H1 (cell line): ENCODE data around the gene DSG4. TPM values are rescaled to one million over a fixed set of nuclear protein-coding genes. Genes with fewer than 3 reads are reported as not detected.

Experiments used
- BRCA1 ChIP-seq: IDR thresholded peaks from 2 replicates; pipeline ENCODE4 v1.6.1; 2012; ENCODE audit warnings: low read depth, low read length, improper control_type of control experiment
- CBX5 ChIP-seq: fragments of 300-800, 300-1000 bp; sonication (generic); IDR thresholded peaks from 2 replicates; pipeline ENCODE4 v1.7.1; 2016; ENCODE audit warnings: antibody characterized with exemption, low read length, low read depth
- CEBPB ChIP-seq: IDR thresholded peaks from 2 replicates; pipeline ENCODE4 v1.6.1; 2012; ENCODE audit warnings: low read depth, low read length
- CHD1 ChIP-seq: IDR thresholded peaks from 2 replicates; pipeline ENCODE4 v1.6.1; 2012; ENCODE audit warnings: low read depth, low read length, improper control_type of control experiment
- EZH2 ChIP-seq: fragments of 200-600 bp; sonication (generic); IDR thresholded peaks from 2 replicates; pipeline ENCODE4 v1.7.1; 2012; ENCODE audit warnings: low read depth, mild to moderate bottlenecking, moderate library complexity, low read length, inconsistent platforms; ENCODE audit not compliant: severe bottlenecking
- JUND ChIP-seq: IDR thresholded peaks from 2 replicates; pipeline ENCODE4 v1.6.1; 2011; ENCODE audit warnings: mild to moderate bottlenecking, improper control_type of control experiment, low read length
- NRF1 ChIP-seq: IDR thresholded peaks from 2 replicates; pipeline ENCODE4 v1.6.1; 2011; ENCODE audit warnings: mild to moderate bottlenecking, low read depth, low read length, improper control_type of control experiment
- SIRT6 ChIP-seq: IDR thresholded peaks from one replicate; pipeline ENCODE4 v1.7.1; 2012; ENCODE audit warnings: low read length, inconsistent platforms
- polyA plus RNA-seq, 7 experiments: library from polyadenylated mRNA; depleted of rRNA in 3 of 7; stranded (reverse) in 5 of 7; unstranded in 2 of 7; fragments of >200 nt in 5 of 7; fragments of 200-250 nt in 2 of 7; gene quantifications; 1 replicate in 5 of 7; 2 replicates in 1 of 7; 4 replicates in 1 of 7; pipeline versions ENCODE4 v1.2.1 to v1.2.3, GENCODE V29; 2011 to 2013; ENCODE audit warnings: missing spikeins in 2 of 7, mixed read lengths in 2 of 7
- total RNA-seq: library from RNA; stranded (reverse); fragmentation: NEBNext Ultra II Directional; extraction: Animal tissue kit (Norgen Biotek cat#: 25700); gene quantifications from 2 replicates; pipeline ENCODE4 v1.2.1, GENCODE V29; 2021

Gene DSG4
- total and polyA plus RNA-seq, 2 of the 8 experiments (the other 6 are each of a cell fraction or from before 2014, with no cell fraction given) = not detected

DNA sequence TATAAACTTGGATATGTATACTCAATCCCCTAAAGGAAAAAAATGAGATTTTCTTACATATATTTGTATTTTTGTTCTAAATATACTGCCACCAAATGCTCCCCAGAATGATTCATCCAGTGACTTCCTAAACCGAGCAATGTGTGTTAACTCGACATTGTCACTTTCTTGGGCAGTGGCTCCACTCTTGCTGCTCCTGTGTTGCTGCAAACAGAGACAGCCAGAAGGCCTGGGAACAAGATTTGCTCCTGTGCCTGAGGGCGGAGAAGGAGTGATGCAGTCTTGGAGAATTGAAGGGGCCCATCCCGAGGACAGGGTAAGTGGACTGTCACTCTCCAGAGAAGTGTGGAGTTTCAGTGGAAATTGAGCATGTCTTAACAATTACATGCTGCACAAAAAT is 32.7 kb downstream of the DSG4 start (continued):
- TF ChIP-seq EZH2 (no peak), NRF1 (no peak), CBX5 (no peak), CEBPB (no peak), SIRT6 (no peak), BRCA1 (no peak), JUND (no peak), CHD1 (no peak)
